ENCODE measurements around the gene SIRT2. TPM values are rescaled to one million over a fixed set of nuclear protein-coding genes. Genes with fewer than 3 reads are reported as not detected.

Gene SIRT2
- total RNA-seq: 10 to 100 TPM; 45.2 to 93.2 (median 59.1) TPM

DNA sequence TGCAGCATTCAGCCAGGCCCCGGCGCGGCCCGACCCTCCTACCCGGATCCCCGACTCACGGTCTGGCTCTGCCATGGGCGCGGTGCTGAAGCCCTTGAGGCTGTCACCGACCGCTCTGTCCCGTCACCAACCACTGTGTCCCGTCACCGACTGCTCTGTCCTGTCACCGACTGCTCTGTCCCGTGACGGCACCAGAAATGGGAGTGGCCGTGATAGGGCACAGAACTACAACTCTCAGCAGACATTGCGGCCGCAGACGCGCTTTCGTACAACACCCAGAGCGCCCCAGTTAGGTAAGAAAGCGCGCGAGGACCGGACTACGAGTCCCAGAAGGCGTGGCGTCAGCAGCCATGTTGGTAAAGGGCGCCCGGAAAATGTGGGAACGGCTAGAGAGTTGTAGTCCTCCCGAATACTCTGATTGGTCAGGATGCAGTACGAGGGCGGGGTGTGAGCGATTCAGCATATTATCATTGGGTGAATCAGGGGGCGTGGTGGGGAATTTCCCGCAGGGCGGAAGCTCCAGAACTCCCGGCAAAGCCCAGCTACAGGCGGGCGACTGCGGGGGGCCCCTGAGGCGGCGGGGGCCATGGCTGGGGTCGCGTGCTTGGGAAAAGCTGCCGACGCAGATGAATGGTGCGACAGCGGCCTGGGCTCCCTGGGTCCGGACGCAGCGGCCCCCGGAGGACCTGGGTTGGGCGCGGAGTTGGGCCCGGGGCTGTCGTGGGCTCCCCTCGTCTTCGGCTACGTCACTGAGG lies at the start of gene SIRT2, which contains the start of gene NFKBIB:
Gene SIRT2 (minus strand): TSS at position 172 of the 755 bp plus-strand sequence. CDS start 97 bp downstream, at position 75.
Gene NFKBIB (plus strand): TSS at position 523 of the 755 bp plus-strand sequence. CDS start 64 bp downstream, at position 587.
- DNase-seq: peak; percentile 94 to 100
- H3K27ac ChIP-seq: peak within 1 kb of the TSS; percentile 88 to 97 (median 92)
- peaks cover 0 to 3% (median 0%) of the 10 kb centered on the region in 4 donors for H3K36me3 ChIP-seq
- peak within 1 kb of the TSS; percentile 72 to 94 (median 87) for H3K4me3 ChIP-seq
- TF ChIP-seq POLR2A (IDR thresholded peaks at IDR 0.05): peak in 3 of 4 donors; percentile 86 to 92 (median 88)
- TF ChIP-seq EP300 (IDR thresholded peaks at IDR 0.05): peak in 1 of 4 donors; percentile 64
- TF ChIP-seq POLR2AphosphoS5 (IDR thresholded peaks at IDR 0.05): peak; percentile 72 to 92
- TF ChIP-seq CTCF (IDR thresholded peaks at IDR 0.05): peak in 1 of 6 experiments; percentile 35
- WGBS, 2 donors: 0% methylated on average over 6 to 64 of the region's 64 CpGs
- H3K9me3 ChIP-seq: no peaks in the 10 kb centered on the region
- ATAC-seq (ENCODE audit: low FRiP score in 2 of 2): peak; percentile 98 to 99
- H3K4me1 ChIP-seq: peaks cover 28 to 56% (median 35%) of the 10 kb centered on the region in 4 donors
- no peaks in the 10 kb centered on the region for H3K27me3 ChIP-seq

- no peak overlapping the region for H3K4me3 ChIP-seq
Observed at GRCh38 chr19:38946229-38947010, 47.0 kb upstream of the SIRT2 start.

DNA sequence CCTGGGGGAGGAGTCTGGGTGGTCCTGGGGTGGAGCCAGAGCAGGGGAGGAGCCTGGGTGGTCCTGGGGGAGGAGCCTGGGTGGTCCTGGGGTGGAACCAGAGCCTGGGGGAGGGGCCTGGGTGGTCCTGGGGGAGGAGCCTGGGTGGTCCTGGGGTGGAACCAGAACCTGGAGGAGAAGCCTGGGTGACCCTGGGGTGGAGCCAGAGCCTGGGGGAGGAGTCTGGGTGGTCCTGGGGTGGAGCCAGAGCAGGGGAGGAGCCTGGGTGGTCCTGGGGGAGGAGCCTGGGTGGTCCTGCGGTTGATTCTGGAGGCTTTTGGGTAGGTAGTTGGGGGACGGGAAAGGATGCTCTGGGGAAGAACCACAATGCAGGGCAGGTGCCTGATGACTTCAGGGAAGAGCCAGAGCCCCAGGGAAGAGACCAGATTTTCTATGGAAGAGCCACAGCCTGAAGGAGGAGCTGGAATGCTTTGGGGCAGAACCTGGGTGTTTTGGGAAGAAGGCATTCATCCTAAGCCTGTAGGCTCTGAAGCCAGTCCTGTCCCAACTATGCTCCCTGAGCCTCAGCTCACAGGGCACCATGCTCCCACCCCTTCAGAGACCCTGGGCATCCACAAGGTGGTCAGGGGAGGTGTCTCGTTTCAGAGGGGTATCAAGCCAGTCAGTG lies 46.3 kb upstream of the SIRT2 start:
- Histone ChIP-seq H3K4me3 (no peak overlapping the region), H3K27ac (no peak overlapping the region), H3K4me1 (peaks cover 9 to 13% (median 10%) of the 10 kb centered on the region in 4 donors), H3K27me3 (no peaks in the 10 kb centered on the region), H3K9me3 (no peaks in the 10 kb centered on the region), H3K36me3 (peaks cover 0 to 15% (median 0%) of the 10 kb centered on the region in 4 donors)
- ATAC-seq (ENCODE audit: low FRiP score in 2 of 2): no peak
- DNase-seq: no peak
- 98 to 100% methylated on average over 2 to 3 of the region's 3 CpGs for whole genome bisulfite sequencing, 2 donors
- TF ChIP-seq CTCF (IDR thresholded peaks at IDR 0.05) (no peak), POLR2A (IDR thresholded peaks at IDR 0.05) (no peak), EP300 (IDR thresholded peaks at IDR 0.05) (no peak), POLR2AphosphoS5 (IDR thresholded peaks at IDR 0.05) (no peak)

More at GRCh38 chr19:38946229-38947010, 47.0 kb upstream of the SIRT2 start:
- Histone ChIP-seq H3K36me3 (peaks cover 0 to 15% (median 0%) of the 10 kb centered on the region in 4 donors), H3K4me1 (peaks cover 9 to 13% (median 10%) of the 10 kb centered on the region in 4 donors), H3K27ac (no peak overlapping the region), H3K27me3 (no peaks in the 10 kb centered on the region), H3K9me3 (no peaks in the 10 kb centered on the region)
- ATAC-seq (ENCODE audit: low FRiP score in 2 of 2): no peak
- TF ChIP-seq CTCF (IDR thresholded peaks at IDR 0.05): no peak
- TF ChIP-seq EP300 (IDR thresholded peaks at IDR 0.05): no peak
- DNase-seq: no peak
- 72 to 81% methylated on average over 4 to 11 of the region's 11 CpGs for WGBS, 2 donors

GRCh38 chr19:38944981-38945506 lies 45.6 kb upstream of the SIRT2 start:
- DNase-seq: no peak

More at GRCh38 chr19:38944981-38945506, 45.6 kb upstream of the SIRT2 start:
- no peaks in the 10 kb centered on the region for H3K9me3 ChIP-seq
- H3K4me3 ChIP-seq: no peak overlapping the region
- 88 to 92% methylated on average over 11 to 12 of the region's 12 CpGs for WGBS, 2 donors
- TF ChIP-seq POLR2AphosphoS5 (IDR thresholded peaks at IDR 0.05) (no peak), EP300 (IDR thresholded peaks at IDR 0.05) (no peak), POLR2A (IDR thresholded peaks at IDR 0.05) (no peak), CTCF (IDR thresholded peaks at IDR 0.05) (no peak)
- no peak overlapping the region for H3K27ac ChIP-seq
- H3K36me3 ChIP-seq: peaks cover 0 to 15% (median 0%) of the 10 kb centered on the region in 4 donors
- H3K27me3 ChIP-seq: no peaks in the 10 kb centered on the region
- peaks cover 3 to 8% (median 6%) of the 10 kb centered on the region in 4 donors for H3K4me1 ChIP-seq
- ATAC-seq (ENCODE audit: low FRiP score in 2 of 2): no peak
